HG02973 (cell line): ENCODE results near the gene CARD19.
A peak's percentile ranks its signal among the peaks of the same experiment; 100 is the strongest.
"Not testable (repeated sequence)": the region's sequence is repeated elsewhere in the genome, so short reads cannot be mapped to it uniquely, and the experiment has no call there.

Source experiments
- ATAC-seq: cut with Tn5 transposase; IDR thresholded peaks from one replicate; pipeline ENCODE4 v1.9.1; 2021; ENCODE audit warnings: moderate library complexity; ENCODE audit not compliant: unreplicated experiment

Gene CARD19

GRCh38 chr9:93129691-93130500 is 33.9 kb downstream of the CARD19 start:
- ATAC-seq = no peak

- ATAC-seq = no peak
Measured at GRCh38 chr9:93130861-93131481, 35.0 kb downstream of the CARD19 start.

- no peak for ATAC-seq
Measured at GRCh38 chr9:93131599-93132286, 35.7 kb downstream of the CARD19 start.

- no peak for ATAC-seq
Measured at GRCh38 chr9:93132287-93132927, 36.4 kb downstream of the CARD19 start.

- peak; percentile 40 for ATAC-seq
Measured at GRCh38 chr9:93132946-93133680, 37.1 kb downstream of the CARD19 start.

- no peak for ATAC-seq
Measured at GRCh38 chr9:93133681-93134014, 37.6 kb downstream of the CARD19 start.

GRCh38 chr9:93134015-93134739 is 38.2 kb downstream of the CARD19 start, which contains the start of gene NINJ1:
TSS of gene NINJ1 (minus strand) at chr9:93134251. CDS start at chr9:93134217, 34 bp downstream.
- ATAC-seq = peak; percentile 46

GRCh38 chr9:93134740-93135444 is 38.9 kb downstream of the CARD19 start:
- no peak for ATAC-seq

- ATAC-seq = no peak
Measured at GRCh38 chr9:93136011-93136440, 40.0 kb downstream of the CARD19 start.

- no peak for ATAC-seq
Measured at GRCh38 chr9:93137362-93137761, 41.3 kb downstream of the CARD19 start.

- no peak for ATAC-seq
Measured at GRCh38 chr9:93138171-93138764, 42.3 kb downstream of the CARD19 start.

- no peak for ATAC-seq
Measured at GRCh38 chr9:93139365-93140182, 43.6 kb downstream of the CARD19 start.

- ATAC-seq = no peak
Measured at GRCh38 chr9:93141771-93142483, 45.9 kb downstream of the CARD19 start.

GRCh38 chr9:93143830-93144530 is 48.0 kb downstream of the CARD19 start:
- ATAC-seq = no peak

- ATAC-seq = not testable (repeated sequence)
Measured at GRCh38 chr9:93146696-93147095, 50.7 kb downstream of the CARD19 start.

GRCh38 chr9:93147632-93148031 is 51.6 kb downstream of the CARD19 start:
- no peak for ATAC-seq

- ATAC-seq = no peak
Measured at GRCh38 chr9:93148721-93149120, 52.7 kb downstream of the CARD19 start.
